GM12875 (cell line): ENCODE results near the gene OSBPL2.

Experiments
- H3K4me3 ChIP-seq: one replicate; pipeline ENCODE4 v1.5.1; 2011; ENCODE audit warnings: low read depth, low read length, control low read depth
- TF ChIP-seq, protein P1 (sequence below): IDR thresholded peaks from 2 replicates; pipeline ENCODE4 v1.5.1; 2011; ENCODE audit warnings: low read depth, mild to moderate bottlenecking, control low read depth, inconsistent platforms, low read length, moderate library complexity, borderline replicate concordance; ENCODE audit not compliant: insufficient read depth

The OSBPL2 gene

DNA sequence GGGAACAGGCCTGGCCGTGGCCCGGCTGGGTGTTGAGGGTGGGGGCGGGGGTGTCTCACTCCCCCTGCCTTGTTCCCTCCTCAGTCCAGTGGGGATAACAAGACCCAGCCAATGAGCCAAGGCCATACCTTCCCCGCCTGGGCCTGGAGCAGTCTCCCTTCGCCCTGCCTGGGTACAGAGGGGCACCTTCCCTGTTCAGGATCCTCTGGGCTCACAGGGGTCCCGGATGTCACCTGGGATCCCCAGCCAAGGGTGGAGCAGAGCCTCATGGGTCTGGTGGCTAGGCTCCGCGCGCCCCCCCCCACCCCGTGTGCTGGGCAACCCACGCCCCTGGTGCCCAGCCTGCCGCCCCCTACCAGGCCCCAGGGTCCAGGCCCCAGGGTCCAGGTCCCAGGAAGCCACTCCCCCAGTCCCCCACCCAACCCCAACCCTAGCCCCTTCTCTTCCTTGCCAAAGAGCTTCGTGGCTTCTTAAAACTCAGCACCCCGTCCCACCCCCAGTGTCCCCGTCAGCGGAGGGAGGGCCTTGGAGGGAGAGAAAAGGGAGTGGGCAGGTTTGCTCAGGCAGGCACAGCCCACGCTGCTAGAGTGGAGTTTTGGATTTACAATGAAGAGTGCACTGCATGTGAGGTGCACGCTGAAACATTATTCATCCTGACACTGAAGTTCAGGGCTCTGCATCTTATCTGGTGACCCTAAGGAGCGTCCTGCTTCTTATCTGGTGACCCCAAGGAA lies 30.1 kb upstream of the OSBPL2 start:
- no peak overlapping the region for H3K4me3 ChIP-seq
- TF ChIP-seq, protein P1, sequence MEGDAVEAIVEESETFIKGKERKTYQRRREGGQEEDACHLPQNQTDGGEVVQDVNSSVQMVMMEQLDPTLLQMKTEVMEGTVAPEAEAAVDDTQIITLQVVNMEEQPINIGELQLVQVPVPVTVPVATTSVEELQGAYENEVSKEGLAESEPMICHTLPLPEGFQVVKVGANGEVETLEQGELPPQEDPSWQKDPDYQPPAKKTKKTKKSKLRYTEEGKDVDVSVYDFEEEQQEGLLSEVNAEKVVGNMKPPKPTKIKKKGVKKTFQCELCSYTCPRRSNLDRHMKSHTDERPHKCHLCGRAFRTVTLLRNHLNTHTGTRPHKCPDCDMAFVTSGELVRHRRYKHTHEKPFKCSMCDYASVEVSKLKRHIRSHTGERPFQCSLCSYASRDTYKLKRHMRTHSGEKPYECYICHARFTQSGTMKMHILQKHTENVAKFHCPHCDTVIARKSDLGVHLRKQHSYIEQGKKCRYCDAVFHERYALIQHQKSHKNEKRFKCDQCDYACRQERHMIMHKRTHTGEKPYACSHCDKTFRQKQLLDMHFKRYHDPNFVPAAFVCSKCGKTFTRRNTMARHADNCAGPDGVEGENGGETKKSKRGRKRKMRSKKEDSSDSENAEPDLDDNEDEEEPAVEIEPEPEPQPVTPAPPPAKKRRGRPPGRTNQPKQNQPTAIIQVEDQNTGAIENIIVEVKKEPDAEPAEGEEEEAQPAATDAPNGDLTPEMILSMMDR: no peak

DNA sequence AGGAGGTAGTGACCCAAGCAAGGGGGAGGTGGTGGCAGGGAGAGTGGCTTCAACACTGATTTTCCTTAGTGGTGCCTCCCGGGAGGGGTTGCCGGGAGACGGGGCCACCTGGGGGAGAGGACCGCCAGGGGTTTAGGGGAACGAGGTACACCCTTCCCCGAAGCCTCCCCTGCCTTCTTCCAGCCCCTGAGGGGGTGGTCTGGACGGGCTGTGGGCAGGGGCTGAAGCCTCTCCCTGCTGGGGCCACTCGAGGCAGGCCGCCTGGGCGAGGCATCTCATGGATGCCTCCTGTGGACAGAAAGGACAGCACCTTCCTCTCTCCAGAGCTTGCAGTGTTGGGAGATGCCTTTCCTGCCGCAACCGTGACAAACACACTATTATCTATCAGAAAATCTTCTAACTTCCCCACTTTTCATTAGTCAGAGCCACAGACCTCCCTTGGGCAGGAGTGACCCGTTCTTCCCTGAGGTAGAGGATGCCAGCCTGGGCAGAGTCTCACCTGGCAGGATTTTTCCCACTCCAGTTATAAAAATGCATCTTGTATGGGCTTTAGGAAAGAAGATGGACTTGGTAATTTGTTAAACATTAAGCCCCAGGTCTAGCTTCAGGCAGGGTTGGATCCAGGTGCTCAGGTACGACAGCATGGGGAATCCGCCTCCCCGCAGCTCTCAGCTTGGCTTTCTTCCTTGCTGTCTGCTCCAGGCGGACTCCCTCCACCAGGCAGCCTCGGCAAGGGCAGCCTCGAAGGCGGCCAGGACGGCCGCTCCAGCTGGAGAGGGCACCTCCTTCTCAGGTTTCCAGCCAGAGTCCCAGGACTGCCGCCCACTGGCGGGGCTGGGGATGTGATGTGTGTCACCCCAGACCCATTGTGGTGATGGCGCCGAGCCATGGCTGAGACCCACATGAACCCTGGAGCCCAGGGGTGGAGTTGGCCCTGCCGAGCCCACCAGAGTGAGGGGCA lies 29.2 kb upstream of the OSBPL2 start:
- no peak overlapping the region for H3K4me3 ChIP-seq
- TF ChIP-seq, protein P1: no peak

DNA sequence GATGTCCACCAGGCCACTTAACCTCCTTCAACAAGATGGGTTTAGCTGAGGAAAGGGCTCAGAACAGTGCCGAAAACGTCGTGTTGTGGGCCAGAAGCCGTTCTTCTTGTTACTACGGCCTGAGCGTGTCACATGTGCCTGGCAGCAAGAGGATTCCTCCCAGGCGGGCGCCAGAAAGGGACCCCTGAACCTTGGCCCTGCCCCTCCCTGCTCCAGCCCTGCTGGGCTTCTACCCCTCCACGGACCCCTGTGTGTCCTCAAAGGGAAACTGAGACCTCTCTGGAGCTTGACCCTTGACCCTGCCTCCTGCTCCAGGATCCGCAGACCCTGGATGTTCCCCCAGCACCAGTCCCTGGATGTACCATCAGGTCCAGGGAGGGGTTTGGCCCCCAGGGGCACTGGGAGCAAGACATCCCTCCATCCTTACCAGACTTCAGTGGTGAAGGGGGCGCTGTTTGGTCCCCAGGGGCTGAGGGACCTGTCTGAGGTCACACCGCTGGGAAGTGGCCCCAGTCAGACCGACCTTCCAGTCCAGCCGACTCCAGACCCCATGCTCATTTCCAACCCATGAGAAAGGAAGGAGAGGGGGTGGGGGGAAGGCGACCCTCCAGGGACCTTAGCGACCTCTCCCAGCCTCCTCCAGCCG lies 28.3 kb upstream of the OSBPL2 start:
- TF ChIP-seq, protein P1: no peak

DNA sequence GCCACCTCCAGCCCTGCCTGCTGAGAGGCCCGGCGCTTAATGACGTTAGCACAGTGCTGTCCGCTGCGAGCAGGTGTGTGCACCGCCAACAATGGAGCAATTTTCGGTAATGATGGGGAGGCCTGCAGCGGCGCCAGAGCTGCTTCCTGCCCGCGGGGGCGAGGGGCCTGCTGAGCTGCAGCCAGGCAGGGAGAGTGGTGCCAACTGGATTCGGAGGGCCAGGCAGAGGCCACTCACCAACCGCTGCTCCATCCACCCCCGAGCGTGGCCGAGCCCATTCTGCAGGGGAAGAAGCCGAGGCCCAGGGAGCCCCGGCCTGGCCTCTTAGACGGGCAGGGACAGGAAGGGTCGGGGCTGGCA lies 27.8 kb upstream of the OSBPL2 start:
- TF ChIP-seq, protein P1: no peak
- no peak overlapping the region for H3K4me3 ChIP-seq

More for the DNA sequence above, 28.3 kb upstream of the OSBPL2 start:
- H3K4me3 ChIP-seq: no peak overlapping the region

DNA sequence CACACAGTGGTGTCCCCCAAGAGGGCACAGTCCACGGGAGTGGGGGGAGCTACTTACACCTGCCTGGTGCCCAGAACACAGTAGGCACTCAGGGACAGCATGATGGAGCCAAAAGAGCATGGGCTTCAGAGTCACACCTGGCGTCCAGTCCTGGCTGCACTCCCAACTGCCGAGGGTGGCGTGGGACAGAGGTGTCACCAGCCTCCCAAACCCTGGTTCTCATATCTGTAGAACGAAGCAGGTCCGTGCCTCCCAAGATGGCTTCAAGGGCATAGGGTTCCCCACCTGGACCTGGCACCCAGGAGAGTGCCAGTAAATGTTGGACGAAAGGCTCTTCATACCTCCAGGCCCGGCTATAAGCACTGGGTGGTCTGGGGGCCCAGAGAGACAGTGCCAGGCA lies 27.1 kb upstream of the OSBPL2 start:
- no peak overlapping the region for H3K4me3 ChIP-seq
- TF ChIP-seq, protein P1: no peak

DNA sequence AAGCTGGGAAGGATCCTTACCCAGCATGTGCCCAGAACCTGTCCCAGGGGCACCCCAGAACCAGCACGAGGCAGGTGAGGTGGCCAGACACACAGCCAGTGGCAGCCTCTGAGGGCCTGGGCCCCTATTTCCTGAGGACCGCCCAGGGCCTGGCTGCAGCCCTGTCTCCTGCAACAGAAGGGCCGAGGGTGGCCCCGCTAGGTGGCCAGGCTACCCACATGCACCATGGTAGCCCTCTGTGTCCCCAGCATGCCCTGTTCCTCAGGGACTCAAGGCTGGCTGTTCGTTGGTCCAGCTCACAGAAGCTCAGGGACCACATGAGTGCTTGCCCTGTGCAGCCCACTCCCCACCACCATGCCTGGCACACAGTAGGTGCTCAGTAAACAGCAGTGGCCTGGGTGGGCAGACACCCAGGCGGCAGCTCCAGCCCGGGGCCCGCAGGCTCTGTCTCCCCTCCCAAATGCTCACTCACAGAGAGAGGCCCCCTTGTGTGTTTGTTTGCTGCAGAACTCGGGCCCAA lies 26.5 kb upstream of the OSBPL2 start:
- H3K4me3 ChIP-seq: no peak overlapping the region
- TF ChIP-seq, protein P1: no peak
